Colonic mucosa (tissue), 4 donors: ENCODE data around the gene MLPH. TPM values are rescaled to one million over a fixed set of nuclear protein-coding genes. Genes with fewer than 3 reads are reported as not detected.

Experiments used
- DNase-seq: peaks from one replicate; pipeline ENCODE4 v3.0.0-alpha.2; 2020
- H3K27ac ChIP-seq: fragments of 200-600 bp; one replicate; pipeline ENCODE4 v1.8.0; 2021
- H3K27me3 ChIP-seq: fragments of 200-600 bp; one replicate; pipeline ENCODE4 v1.8.0; 2021
- H3K36me3 ChIP-seq: fragments of 200-600 bp; one replicate; pipeline ENCODE4 v1.8.0; 2021
- H3K4me1 ChIP-seq: fragments of 200-600 bp; one replicate; pipeline ENCODE4 v1.8.0; 2021; ENCODE audit warnings: mild to moderate bottlenecking
- H3K4me3 ChIP-seq: fragments of 200-600 bp; one replicate; pipeline ENCODE4 v1.8.0; 2021
- H3K9ac ChIP-seq, 2 donors: one replicate each; pipeline ENCODE4 v1.7.0; 2013; ENCODE audit warnings: control low read depth in 2 of 2, low read depth in 2 of 2, low read length in 2 of 2
- H3K9me3 ChIP-seq: fragments of 200-600 bp; one replicate; pipeline ENCODE4 v1.8.0; 2021
- intact Hi-C: fragments of 100-400 bp; cut with DNase I; formaldehyde crosslinking; loops from one replicate; pipeline ENCODE4 v1.14.1; 2022
- total RNA-seq, 2 donors: library from RNA; stranded (reverse); fragmentation: NEBNext Ultra II Directional in 1 of 2; extraction: Animal tissue kit (Norgen Biotek cat#: 25700) in 1 of 2; gene quantifications; one replicate each; pipeline ENCODE4 v1.2.1, GENCODE V29; 2021
- TF ChIP-seq, protein P1 (sequence below): fragments of 200-600 bp; IDR thresholded peaks from one replicate; pipeline ENCODE4 v1.8.0; 2022; ENCODE audit warnings: antibody characterized with exemption, mild to moderate bottlenecking
- donor health status: healthy.
- donor health status: DM: no; HTN: no; CAD: no.
- donor health status: DM: no; HTN: no; CAD: no.

MLPH gene
- total RNA-seq, 2 donors from 2014 or later: 87.9 to 111 TPM

DNA sequence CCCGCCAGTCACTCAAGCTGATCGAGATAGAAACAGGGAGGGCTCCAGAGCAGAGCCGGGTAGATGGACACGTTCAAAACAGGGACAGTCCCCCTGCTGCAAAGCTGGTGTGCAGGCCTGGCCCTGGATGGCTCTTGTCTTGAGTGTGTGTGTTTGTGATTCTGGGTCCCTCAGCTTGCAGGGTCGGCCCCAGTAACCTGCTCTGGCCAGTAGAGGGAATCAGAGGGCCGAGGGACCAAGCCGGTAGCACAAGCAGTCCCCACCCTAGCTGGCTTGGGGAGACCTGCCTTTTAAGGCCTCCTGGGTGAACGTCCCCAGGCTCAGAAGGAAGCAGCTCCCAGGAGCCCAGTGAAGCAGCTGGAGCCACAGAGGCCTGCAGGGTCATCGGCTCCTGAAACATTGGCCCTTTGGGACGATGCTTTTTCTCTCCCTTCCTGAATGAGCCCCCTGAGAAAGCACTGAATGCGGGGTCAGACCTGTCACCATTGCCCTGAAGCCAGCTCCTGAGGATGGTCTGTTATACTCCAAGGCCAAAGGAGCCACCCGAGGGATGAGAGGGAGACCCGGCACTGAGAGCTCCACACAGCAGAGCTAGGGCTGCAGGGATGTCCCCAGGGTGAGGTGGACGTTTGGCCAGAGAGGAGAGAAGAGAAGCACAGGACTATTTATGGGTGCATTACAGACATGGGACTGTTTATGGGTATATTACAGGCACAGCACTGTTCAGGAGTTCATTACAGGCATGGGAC, 15.4 kb upstream of the MLPH start:
- Histone ChIP-seq H3K4me1 (no peaks in the 10 kb centered on the region), H3K36me3 (no peaks in the 10 kb centered on the region), H3K9ac (no peak overlapping the region), H3K9me3 (no peaks in the 10 kb centered on the region), H3K27me3 (no peaks in the 10 kb centered on the region), H3K27ac (no peak overlapping the region), H3K4me3 (no peak overlapping the region)
- TF ChIP-seq, protein P1, sequence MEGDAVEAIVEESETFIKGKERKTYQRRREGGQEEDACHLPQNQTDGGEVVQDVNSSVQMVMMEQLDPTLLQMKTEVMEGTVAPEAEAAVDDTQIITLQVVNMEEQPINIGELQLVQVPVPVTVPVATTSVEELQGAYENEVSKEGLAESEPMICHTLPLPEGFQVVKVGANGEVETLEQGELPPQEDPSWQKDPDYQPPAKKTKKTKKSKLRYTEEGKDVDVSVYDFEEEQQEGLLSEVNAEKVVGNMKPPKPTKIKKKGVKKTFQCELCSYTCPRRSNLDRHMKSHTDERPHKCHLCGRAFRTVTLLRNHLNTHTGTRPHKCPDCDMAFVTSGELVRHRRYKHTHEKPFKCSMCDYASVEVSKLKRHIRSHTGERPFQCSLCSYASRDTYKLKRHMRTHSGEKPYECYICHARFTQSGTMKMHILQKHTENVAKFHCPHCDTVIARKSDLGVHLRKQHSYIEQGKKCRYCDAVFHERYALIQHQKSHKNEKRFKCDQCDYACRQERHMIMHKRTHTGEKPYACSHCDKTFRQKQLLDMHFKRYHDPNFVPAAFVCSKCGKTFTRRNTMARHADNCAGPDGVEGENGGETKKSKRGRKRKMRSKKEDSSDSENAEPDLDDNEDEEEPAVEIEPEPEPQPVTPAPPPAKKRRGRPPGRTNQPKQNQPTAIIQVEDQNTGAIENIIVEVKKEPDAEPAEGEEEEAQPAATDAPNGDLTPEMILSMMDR: peak; percentile 51
- no peak for DNase-seq
- intact Hi-C loops: loop anchor here (2.0 to 10.0 kb wide), 4 partner anchors 41 to 317 kb away; no protein-coding TSS in a partner anchor

DNA sequence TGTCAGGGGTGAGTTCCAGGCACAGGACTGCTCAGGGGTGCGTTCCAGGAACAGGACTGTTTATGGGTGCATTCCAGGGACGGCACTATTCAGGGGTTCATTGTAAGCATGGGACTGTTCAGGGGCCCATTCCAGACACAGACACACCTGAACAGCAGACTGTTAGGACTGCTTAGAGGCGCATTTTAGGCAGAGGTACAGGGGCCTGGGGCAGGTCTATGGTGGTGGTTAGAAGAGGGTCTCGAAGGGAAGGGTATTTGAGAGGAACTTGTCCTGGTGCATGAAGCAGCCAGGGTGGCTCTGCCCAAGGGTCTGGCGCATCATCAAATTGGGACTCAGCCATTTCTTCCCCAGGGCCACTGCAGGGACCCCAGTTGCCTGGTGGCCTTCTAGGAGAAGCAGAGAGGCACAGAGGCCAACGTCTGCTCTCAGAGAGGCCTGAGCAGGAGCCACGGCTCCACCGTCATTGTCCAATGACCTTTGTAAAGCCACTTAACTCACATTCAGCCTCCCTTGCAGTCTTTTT, 14.8 kb upstream of the MLPH start:
- Histone ChIP-seq H3K27ac (no peak overlapping the region), H3K9ac (no peak overlapping the region), H3K9me3 (no peaks in the 10 kb centered on the region), H3K36me3 (no peaks in the 10 kb centered on the region), H3K4me3 (no peak overlapping the region), H3K4me1 (no peaks in the 10 kb centered on the region), H3K27me3 (no peaks in the 10 kb centered on the region)
- TF ChIP-seq, protein P1: no peak
- no peak for DNase-seq
- intact Hi-C loops: loop anchor here (5.0 to 10.0 kb wide), 3 partner anchors 40 to 317 kb away; no protein-coding TSS in a partner anchor

DNA sequence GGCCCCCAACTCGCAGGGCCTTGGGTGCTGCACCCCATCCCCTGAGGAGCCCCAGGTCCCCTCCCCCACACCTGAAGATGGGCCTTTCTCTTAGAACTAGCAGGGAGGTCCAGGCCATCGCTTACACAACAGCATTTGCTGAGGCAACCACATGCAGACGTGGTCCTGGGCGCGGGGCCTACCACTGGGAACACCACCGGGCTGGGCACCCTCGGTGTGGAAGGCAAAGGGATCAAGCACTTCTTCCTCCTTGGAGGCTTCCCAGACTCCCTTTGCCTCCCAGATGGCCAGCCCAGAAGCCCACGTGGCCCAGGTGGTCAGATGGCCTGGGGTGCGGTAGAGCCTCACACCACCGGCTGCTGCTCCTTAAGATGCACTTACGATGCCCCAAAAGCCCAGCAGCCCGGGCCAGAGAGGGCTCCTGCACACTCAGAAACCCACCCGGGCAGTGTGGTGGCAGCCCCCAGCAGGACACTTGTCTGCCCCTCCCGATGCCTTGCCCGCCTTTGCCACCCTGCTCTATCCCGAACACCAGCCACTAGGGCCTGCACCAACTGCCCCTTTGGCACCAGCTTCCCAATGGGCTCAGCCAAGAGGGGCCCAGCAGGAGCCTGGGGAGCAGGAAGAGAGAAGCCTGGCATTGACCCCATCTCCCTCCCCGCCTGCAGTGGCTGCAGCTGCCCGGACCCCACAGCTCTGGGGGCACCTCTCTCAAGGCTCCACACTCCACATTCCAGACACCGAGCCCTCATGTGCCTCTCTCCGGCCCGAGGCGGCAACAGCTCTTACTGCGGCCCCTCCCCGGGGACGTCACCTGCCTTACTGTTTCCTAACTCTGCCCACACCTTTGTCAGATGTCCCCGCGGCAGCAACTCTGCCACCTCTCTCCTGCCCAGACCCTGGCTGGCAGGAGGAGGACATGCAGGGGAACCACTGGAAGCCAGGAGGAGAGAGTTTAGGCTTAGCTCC, 13.9 kb upstream of the MLPH start:
- Histone ChIP-seq H3K27me3 (no peaks in the 10 kb centered on the region), H3K9me3 (no peaks in the 10 kb centered on the region), H3K27ac (no peak overlapping the region), H3K36me3 (no peaks in the 10 kb centered on the region), H3K4me1 (no peaks in the 10 kb centered on the region), H3K9ac (no peak overlapping the region), H3K4me3 (no peak overlapping the region)
- TF ChIP-seq, protein P1: no peak
- intact Hi-C loops: loop anchor here (5.0 to 10.0 kb wide), 3 partner anchors 39 to 318 kb away; no protein-coding TSS in a partner anchor
- no peak for DNase-seq

DNA sequence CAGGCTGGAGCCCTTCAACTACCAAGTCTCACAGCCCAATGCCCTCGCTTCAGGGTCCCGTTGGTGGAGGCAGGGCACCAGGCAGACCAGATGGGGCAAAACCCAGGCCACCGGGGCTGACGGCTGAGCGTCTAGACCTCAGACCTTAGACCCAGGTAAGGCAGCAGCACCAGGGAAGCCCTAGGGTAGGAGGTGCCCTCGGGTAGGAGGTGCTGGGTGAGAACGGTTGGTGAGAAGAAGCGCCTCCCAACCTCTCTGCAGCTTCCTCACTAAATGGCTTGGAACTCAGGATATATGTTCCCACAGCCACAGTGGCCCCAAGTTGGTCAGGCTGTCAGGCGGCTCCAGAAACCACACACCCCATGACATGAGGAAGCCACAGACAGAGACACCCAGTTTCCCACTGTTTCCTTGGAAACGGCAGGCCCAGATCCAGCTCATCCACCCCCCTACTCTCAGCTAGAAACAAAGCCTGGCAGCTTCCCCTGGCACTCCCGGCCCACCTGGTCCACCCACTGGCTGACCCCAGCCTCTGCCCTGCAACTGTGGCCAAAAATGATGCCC, 13.1 kb upstream of the MLPH start:
- intact Hi-C loops: loop anchor here (5.0 to 10.0 kb wide), 3 partner anchors 38 to 319 kb away; no protein-coding TSS in a partner anchor
- no peak overlapping the region for H3K9ac ChIP-seq
- TF ChIP-seq, protein P1: no peak
- no peaks in the 10 kb centered on the region for H3K4me1 ChIP-seq
- no peaks in the 10 kb centered on the region for H3K9me3 ChIP-seq
- no peak overlapping the region for H3K27ac ChIP-seq
- no peak for DNase-seq
- H3K36me3 ChIP-seq: no peaks in the 10 kb centered on the region
- no peaks in the 10 kb centered on the region for H3K27me3 ChIP-seq
- H3K4me3 ChIP-seq: no peak overlapping the region

DNA sequence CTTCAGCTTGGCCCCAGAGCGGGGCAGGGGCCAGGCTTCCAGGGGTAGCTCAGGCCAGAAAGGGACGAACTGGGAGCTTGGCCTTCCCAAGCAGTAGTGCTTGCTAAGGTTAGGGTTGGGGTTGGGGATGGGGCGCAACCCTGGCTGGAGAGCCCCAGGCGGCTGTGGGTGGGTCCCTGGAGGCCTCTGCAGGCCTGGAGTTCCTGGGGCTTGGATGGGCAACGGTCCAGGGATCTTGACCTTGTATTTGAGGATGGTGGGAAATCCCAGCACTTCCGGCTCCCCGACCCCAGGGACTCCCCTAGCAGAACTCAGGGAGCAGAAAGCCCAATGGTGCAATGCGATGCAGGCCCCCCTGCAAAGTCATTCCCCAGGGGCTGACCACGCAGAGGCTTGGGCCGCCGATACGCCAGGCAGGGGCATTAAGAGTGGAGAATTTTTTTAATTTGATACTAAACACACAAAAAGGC, 12.6 kb upstream of the MLPH start:
- H3K4me3 ChIP-seq: peak overlapping the region; percentile 60
- H3K9ac ChIP-seq: peak overlapping the region; percentile 73 to 80
- TF ChIP-seq, protein P1: no peak
- no peaks in the 10 kb centered on the region for H3K4me1 ChIP-seq
- no peak for DNase-seq
- intact Hi-C loops: loop anchor here (5.0 to 10.0 kb wide), 3 partner anchors 38 to 320 kb away; no protein-coding TSS in a partner anchor
- H3K36me3 ChIP-seq: no peaks in the 10 kb centered on the region
- H3K9me3 ChIP-seq: no peaks in the 10 kb centered on the region
- H3K27ac ChIP-seq: peak overlapping the region; percentile 81
- H3K27me3 ChIP-seq: no peaks in the 10 kb centered on the region
